Endothelial cell of umbilical vein (primary cell): ENCODE measurements around the gene ITPR2. TPM values are rescaled to one million over a fixed set of nuclear protein-coding genes. Genes with fewer than 3 reads are reported as not detected.

Experiments
- BruUV-seq: library from RNA; stranded (reverse); fragments of 400-500 nt; replicated peaks from 2 replicates; lab custom pipeline; 2021; lab: Mats Ljungman, UMichigan
- CTCF ChIA-PET: fragments of 300-600, 350-600 bp; sonication (Branson Sonifier 250); formaldehyde crosslinking; loops from one replicate; lab custom pipeline; 2021; ENCODE audit warnings: antibody characterized with exemption, inconsistent platforms; lab: Charles Lee
- POLR2A ChIA-PET: fragments of 300-600, 350-600 bp; sonication (Branson Sonifier 250); formaldehyde crosslinking; loops from one replicate; lab custom pipeline; 2021; ENCODE audit warnings: antibody characterized with exemption, inconsistent platforms; lab: Charles Lee
- DNase-seq: peaks from one replicate; pipeline ENCODE4 v3.0.0-alpha.2; 2011; ENCODE audit warnings: low read depth, low spot score
- FAIRE-seq: peaks from 2 replicates; lab custom pipeline; 2011; peaks lifted over from hg19 to GRCh38; lab: Jason Lieb, UNC
- H2AFZ ChIP-seq: 2 replicates; pipeline ENCODE4 v1.6.0; 2012; ENCODE audit warnings: low read depth, low read length, control low read depth, inconsistent platforms
- H3K27ac ChIP-seq: 2 replicates; pipeline ENCODE4 v1.5.1; 2011; ENCODE audit warnings: low read depth, mild to moderate bottlenecking, control low read depth, low read length, moderate library complexity; ENCODE audit not compliant: insufficient read depth
- H3K27me3 ChIP-seq, 2 experiments: 2 replicates each; pipeline versions ENCODE4 v1.6.0 to v1.6.1; 2011; ENCODE audit warnings: low read length in 2 of 2, mixed read lengths in 1 of 2; ENCODE audit not compliant: control insufficient read depth in 2 of 2, insufficient read depth in 2 of 2
- H3K36me3 ChIP-seq, 2 experiments: 2 replicates in 1 of 2; 3 replicates in 1 of 2; pipeline ENCODE4 v1.5.1; 2011; ENCODE audit warnings: low read length in 2 of 2, mild to moderate bottlenecking in 1 of 2, moderate library complexity in 1 of 2; ENCODE audit not compliant: control insufficient read depth in 2 of 2, insufficient read depth in 2 of 2; ENCODE audit errors: extremely low read depth in 1 of 2
- H3K4me1 ChIP-seq: 3 replicates; pipeline ENCODE4 v1.5.1; 2011; ENCODE audit warnings: mild to moderate bottlenecking, low read length; ENCODE audit not compliant: control insufficient read depth, insufficient read depth; ENCODE audit errors: extremely low read depth
- H3K4me2 ChIP-seq: 2 replicates; pipeline ENCODE4 v1.6.1; 2011; ENCODE audit warnings: low read length, control low read depth, mixed read lengths; ENCODE audit not compliant: insufficient read depth
- H3K4me3 ChIP-seq, 3 experiments: fragments of 200-600 bp in 1 of 3; sonication (generic), shearing (Covaris generic) in 1 of 3; replicated peaks in 1 of 3; 2 replicates each; pipeline ENCODE4 v1.5.1; 2011 to 2016; ENCODE audit warnings: control low read depth in 3 of 3, low read length in 3 of 3, mild to moderate bottlenecking in 2 of 3, inconsistent platforms in 1 of 3, low read depth in 1 of 3, moderate library complexity in 1 of 3; ENCODE audit not compliant: insufficient read depth in 1 of 3
- H3K79me2 ChIP-seq: 2 replicates; pipeline ENCODE4 v1.6.0; 2012; ENCODE audit warnings: low read length, inconsistent platforms; ENCODE audit not compliant: control insufficient read depth, insufficient read depth
- H3K9ac ChIP-seq: replicated peaks from 2 replicates; pipeline ENCODE3; 2011; ENCODE audit warnings: low read length, control low read depth; ENCODE audit not compliant: insufficient read depth; ENCODE audit errors: extremely low read depth
- H3K9me1 ChIP-seq: replicated peaks from 3 replicates; pipeline ENCODE4 v1.6.0; 2011; ENCODE audit warnings: mild to moderate bottlenecking, low read length; ENCODE audit not compliant: control insufficient read depth, insufficient read depth; ENCODE audit errors: extremely low read depth
- H3K9me3 ChIP-seq: replicated peaks from 2 replicates; pipeline ENCODE4 v1.5.1; 2012; ENCODE audit warnings: low read length, inconsistent platforms; ENCODE audit not compliant: control insufficient read depth, insufficient read depth
- H4K20me1 ChIP-seq: replicated peaks from 2 replicates; pipeline ENCODE3; 2011; ENCODE audit warnings: mild to moderate bottlenecking, low read length; ENCODE audit not compliant: control insufficient read depth, insufficient read depth; ENCODE audit errors: extremely low read depth
- EZH2 ChIP-seq: IDR thresholded peaks from 2 replicates; pipeline ENCODE4 v1.6.1; 2012; ENCODE audit warnings: borderline replicate concordance, low read depth, mild to moderate bottlenecking, moderate library complexity, low read length, inconsistent platforms; ENCODE audit not compliant: severe bottlenecking
- FOS ChIP-seq: IDR thresholded peaks from 2 replicates; pipeline ENCODE4 v1.6.1; 2011; ENCODE audit warnings: mild to moderate bottlenecking, low read length, moderate library complexity, borderline replicate concordance; ENCODE audit not compliant: insufficient read depth
- GATA2 ChIP-seq: IDR thresholded peaks from 2 replicates; pipeline ENCODE4 v1.7.0; 2011; ENCODE audit warnings: low read depth, mild to moderate bottlenecking, moderate library complexity, mixed read lengths, low read length; ENCODE audit not compliant: insufficient read length, insufficient read depth
- JUN ChIP-seq: IDR thresholded peaks from 2 replicates; pipeline ENCODE4 v1.6.1; 2011; ENCODE audit warnings: borderline replicate concordance, low read depth; ENCODE audit not compliant: insufficient read length, insufficient read depth
- MYC ChIP-seq: IDR thresholded peaks from one replicate; pipeline ENCODE4 v1.6.1; 2011; ENCODE audit warnings: mild to moderate bottlenecking, low read depth, low read length
- POLR2A ChIP-seq: IDR thresholded peaks from 2 replicates; pipeline ENCODE4 v1.6.1; 2012; ENCODE audit warnings: low read depth, mild to moderate bottlenecking, control low read depth, low read length
- POLR2AphosphoS5 ChIP-seq: IDR thresholded peaks from 2 replicates; pipeline ENCODE4 v1.6.1; 2012; ENCODE audit warnings: low read depth, mild to moderate bottlenecking, control low read depth, low read length, moderate library complexity; ENCODE audit not compliant: insufficient read depth
- dilution Hi-C: fragments of 300-500 bp; cut with MboI; formaldehyde crosslinking; loops from one replicate; pipeline ENCODE4 v1.15.0; 2019; ENCODE audit warnings: low sequenced_read_pairs; ENCODE audit not compliant: extremely low pct_ligation_motif_present
- intact Hi-C: fragments of 100-400 bp; cut with micrococcal nuclease; formaldehyde crosslinking; loops from one replicate; pipeline ENCODE4 v1.10.0; 2022
- polyA plus RNA-seq, 4 experiments: library from polyadenylated mRNA; depleted of rRNA in 3 of 4; stranded (reverse) in 3 of 4; unstranded in 1 of 4; fragments of >200 nt; gene quantifications; 2 replicates each; pipeline versions ENCODE4 v1.2.1 to v1.2.3, GENCODE V29; 2011 to 2012; ENCODE audit warnings: missing spikeins in 1 of 4
- total RNA-seq: library from RNA; stranded (reverse); gene quantifications from 2 replicates; pipeline ENCODE4 v1.2.3, GENCODE V29; 2021
- TF ChIP-seq, protein P1 (sequence below), 2 donors: IDR thresholded peaks; 1 replicate in 1 of 2; 2 replicates in 1 of 2; pipeline ENCODE4 v1.5.1; 2011; ENCODE audit warnings: low read length in 2 of 2, mild to moderate bottlenecking in 2 of 2, moderate library complexity in 2 of 2, control low read depth in 1 of 2, inconsistent platforms in 1 of 2, low read depth in 1 of 2; ENCODE audit not compliant: insufficient read depth in 1 of 2; ENCODE audit errors: extremely low read depth in 1 of 2
- TF ChIP-seq, protein P2 (sequence below): IDR thresholded peaks from 2 replicates; pipeline ENCODE4 v1.6.1; 2011; ENCODE audit not compliant: insufficient read depth, insufficient read length

ITPR2 gene
- total and polyA plus RNA-seq, 2 donors (not counting 3 experiments of a cell fraction or from before 2014, with no cell fraction given) = 16.2 to 86.8 TPM

DNA sequence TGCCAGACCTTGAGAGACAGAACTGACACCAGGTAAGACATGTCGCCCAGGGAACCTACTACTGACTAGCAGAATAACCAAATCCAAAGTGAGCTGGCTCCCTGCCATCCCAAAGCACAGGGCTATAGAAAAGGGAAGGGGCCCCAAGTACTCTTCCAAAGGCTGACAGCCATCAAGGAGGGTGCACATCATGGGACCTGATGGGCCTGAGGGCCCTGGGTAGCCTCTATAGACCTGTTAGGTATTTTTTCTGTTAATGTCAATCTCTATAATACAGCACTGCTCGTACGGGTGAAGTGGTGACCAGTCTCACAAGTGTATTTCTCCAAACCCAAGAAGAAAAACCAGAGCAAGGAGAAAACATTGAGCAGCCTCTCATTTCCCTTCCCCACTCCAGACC is 171.6 kb downstream of the ITPR2 start:
- H3K4me2 ChIP-seq = no peak overlapping the region
- POLR2A ChIA-PET = no interaction called here

More for the DNA sequence above, 171.6 kb downstream of the ITPR2 start:
- FAIRE-seq (no peak), DNase-seq (no peak)
- Histone ChIP-seq H3K9ac (no peak overlapping the region), H3K4me1 (no peaks in the 10 kb centered on the region), H3K9me3 (no peaks in the 10 kb centered on the region), H2AFZ (no peak overlapping the region), H4K20me1 (no peaks in the 10 kb centered on the region), H3K4me3 (no peak overlapping the region), H3K27me3 (no peaks in the 10 kb centered on the region), H3K9me1 (no peaks in the 10 kb centered on the region), H3K79me2 (no peaks in the 10 kb centered on the region), H3K27ac (no peak overlapping the region), H3K36me3 (peaks cover 12 to 18% of the 10 kb centered on the region in 2 experiments)
- intact Hi-C loops = no loop called here
- dilution Hi-C loops = no loop called here
- CTCF ChIA-PET = no interaction called here
- no TSS peak for BruUV-seq
- no peak for TF ChIP-seq POLR2AphosphoS5
- no peak for TF ChIP-seq FOS
- TF ChIP-seq POLR2A = no peak
- TF ChIP-seq, protein P1, sequence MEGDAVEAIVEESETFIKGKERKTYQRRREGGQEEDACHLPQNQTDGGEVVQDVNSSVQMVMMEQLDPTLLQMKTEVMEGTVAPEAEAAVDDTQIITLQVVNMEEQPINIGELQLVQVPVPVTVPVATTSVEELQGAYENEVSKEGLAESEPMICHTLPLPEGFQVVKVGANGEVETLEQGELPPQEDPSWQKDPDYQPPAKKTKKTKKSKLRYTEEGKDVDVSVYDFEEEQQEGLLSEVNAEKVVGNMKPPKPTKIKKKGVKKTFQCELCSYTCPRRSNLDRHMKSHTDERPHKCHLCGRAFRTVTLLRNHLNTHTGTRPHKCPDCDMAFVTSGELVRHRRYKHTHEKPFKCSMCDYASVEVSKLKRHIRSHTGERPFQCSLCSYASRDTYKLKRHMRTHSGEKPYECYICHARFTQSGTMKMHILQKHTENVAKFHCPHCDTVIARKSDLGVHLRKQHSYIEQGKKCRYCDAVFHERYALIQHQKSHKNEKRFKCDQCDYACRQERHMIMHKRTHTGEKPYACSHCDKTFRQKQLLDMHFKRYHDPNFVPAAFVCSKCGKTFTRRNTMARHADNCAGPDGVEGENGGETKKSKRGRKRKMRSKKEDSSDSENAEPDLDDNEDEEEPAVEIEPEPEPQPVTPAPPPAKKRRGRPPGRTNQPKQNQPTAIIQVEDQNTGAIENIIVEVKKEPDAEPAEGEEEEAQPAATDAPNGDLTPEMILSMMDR (IDR thresholded peaks at IDR 0.05; ENCODE audit: extremely low read depth in 1 of 2, insufficient read depth in 1 of 2, low read depth in 1 of 2, low read length in 2 of 2) = no peak
- TF ChIP-seq EZH2 = no peak
- no peak for TF ChIP-seq JUN
- TF ChIP-seq GATA2 = no peak
- TF ChIP-seq, protein P2, sequence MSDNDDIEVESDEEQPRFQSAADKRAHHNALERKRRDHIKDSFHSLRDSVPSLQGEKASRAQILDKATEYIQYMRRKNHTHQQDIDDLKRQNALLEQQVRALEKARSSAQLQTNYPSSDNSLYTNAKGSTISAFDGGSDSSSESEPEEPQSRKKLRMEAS = no peak
- no peak for TF ChIP-seq MYC
